NK-92 (cell line): Measurements from ENCODE around the gene ERP44.
"Not testable (repeated sequence)": the region's sequence is repeated elsewhere in the genome, so short reads cannot be mapped to it uniquely, and the experiment has no call there.

Experiments used
- DNase-seq: peaks from one replicate; lab custom pipeline; 2025; ENCODE audit not compliant: unreplicated experiment; lab: John Stamatoyannopoulos, UW

Gene ERP44

GRCh38 chr9:100098887-100099721 lies at the start of gene ERP44, which contains the start of gene INVS:
Gene ERP44, minus strand, starts transcription at chr9:100099000. Its CDS starts 160 bp downstream, at chr9:100098840.
Gene INVS, plus strand, starts transcription at chr9:100099243. Its CDS starts 5,279 bp downstream, at chr9:100104522.
- peak; percentile 87 for DNase-seq

GRCh38 chr9:100145976-100146375 lies 47.2 kb upstream of the ERP44 start:
- not testable (repeated sequence) for DNase-seq

GRCh38 chr9:100145167-100145934 lies 46.6 kb upstream of the ERP44 start:
- not testable (repeated sequence) for DNase-seq

- not testable (repeated sequence) for DNase-seq
Measured at GRCh38 chr9:100141862-100142261, 43.1 kb upstream of the ERP44 start.

GRCh38 chr9:100140303-100140702 lies 41.5 kb upstream of the ERP44 start:
- DNase-seq = not testable (repeated sequence)

- DNase-seq = not testable (repeated sequence)
Measured at GRCh38 chr9:100136799-100137198, 38.0 kb upstream of the ERP44 start.

GRCh38 chr9:100134731-100135130 lies 35.9 kb upstream of the ERP44 start:
- no peak for DNase-seq

GRCh38 chr9:100131875-100132430 lies 33.2 kb upstream of the ERP44 start:
- no peak for DNase-seq

- no peak for DNase-seq
Measured at GRCh38 chr9:100131216-100131615, 32.4 kb upstream of the ERP44 start.

GRCh38 chr9:100129772-100130171 lies 31.0 kb upstream of the ERP44 start:
- DNase-seq = no peak

GRCh38 chr9:100126423-100126822 lies 27.6 kb upstream of the ERP44 start:
- DNase-seq = no peak

GRCh38 chr9:100125910-100126309 lies 27.1 kb upstream of the ERP44 start:
- no peak for DNase-seq

- no peak for DNase-seq
Measured at GRCh38 chr9:100125236-100125635, 26.4 kb upstream of the ERP44 start.

- no peak for DNase-seq
Measured at GRCh38 chr9:100120286-100120685, 21.5 kb upstream of the ERP44 start.

- no peak for DNase-seq
Measured at GRCh38 chr9:100117316-100117715, 18.5 kb upstream of the ERP44 start.

GRCh38 chr9:100112677-100113336 lies 14.0 kb upstream of the ERP44 start:
- DNase-seq = no peak

- no peak for DNase-seq
Measured at GRCh38 chr9:100111235-100111634, 12.4 kb upstream of the ERP44 start.

- no peak for DNase-seq
Measured at GRCh38 chr9:100108559-100108958, 9.8 kb upstream of the ERP44 start.

- DNase-seq = no peak
Measured at GRCh38 chr9:100106616-100107015, 7.8 kb upstream of the ERP44 start.

- DNase-seq = no peak
Measured at GRCh38 chr9:100105861-100106260, 7.1 kb upstream of the ERP44 start.

GRCh38 chr9:100104314-100104713 lies 5.5 kb upstream of the ERP44 start:
- DNase-seq = no peak
